Mucosa of stomach (tissue), 1 donor: ENCODE measurements around the gene GPR153.
"Not testable (repeated sequence)": the region's sequence is repeated elsewhere in the genome, so short reads cannot be mapped to it uniquely, and the experiment has no call there.

Source experiments
- H3K27me3 ChIP-seq: one replicate; pipeline ENCODE4 v1.7.0; 2013; ENCODE audit warnings: mild to moderate bottlenecking, low read length; ENCODE audit not compliant: control insufficient read depth, insufficient read depth
- H3K36me3 ChIP-seq: one replicate; pipeline ENCODE4 v1.7.0; 2013; ENCODE audit warnings: low read length; ENCODE audit not compliant: control insufficient read depth, insufficient read depth
- H3K4me1 ChIP-seq: one replicate; pipeline ENCODE4 v1.7.0; 2013; ENCODE audit warnings: mild to moderate bottlenecking, low read length; ENCODE audit not compliant: control insufficient read depth, insufficient read depth
- H3K4me3 ChIP-seq: one replicate; pipeline ENCODE4 v1.7.0; 2013; ENCODE audit warnings: low read length
- H3K9ac ChIP-seq: one replicate; pipeline ENCODE4 v1.7.0; 2013; ENCODE audit warnings: mild to moderate bottlenecking, low read length, moderate library complexity
- H3K9me3 ChIP-seq: one replicate; pipeline ENCODE4 v1.7.0; 2013; ENCODE audit warnings: mild to moderate bottlenecking, low read length, moderate library complexity; ENCODE audit not compliant: control insufficient read depth
- donor health status: Pancreatic carcinoma.

Gene GPR153

DNA sequence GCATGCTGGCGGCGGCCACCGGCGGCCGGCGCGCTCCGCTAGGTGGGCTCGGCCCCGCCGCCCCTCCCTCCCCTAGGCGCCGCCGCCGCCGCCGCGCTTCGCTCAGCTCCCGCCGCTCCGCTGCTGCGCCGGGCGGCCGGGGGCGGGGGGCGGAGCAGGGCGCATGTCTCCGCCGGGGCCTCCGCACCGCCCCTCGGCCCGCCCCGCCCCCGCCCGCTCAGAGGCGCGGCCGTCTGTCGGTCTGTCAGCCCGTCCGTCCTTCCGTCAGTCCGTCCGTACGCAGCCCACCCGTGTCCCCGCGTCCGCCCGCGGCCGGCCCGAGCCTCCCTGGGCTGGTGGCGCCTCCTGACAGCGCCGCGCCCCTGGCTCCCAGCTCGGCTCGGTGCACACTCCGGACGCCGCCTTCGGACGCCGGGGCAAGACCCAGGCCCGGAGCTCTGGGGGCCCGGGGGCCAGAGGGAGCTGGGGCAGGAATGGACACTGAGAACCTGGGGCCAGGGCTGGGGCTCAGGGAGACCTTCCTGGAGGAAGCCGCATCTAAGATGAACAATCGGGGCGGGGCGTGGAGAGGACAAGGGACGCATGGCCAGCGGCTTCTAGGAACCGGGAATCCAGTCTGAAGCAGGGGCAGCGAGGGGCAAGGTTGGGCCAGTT is at the start of gene GPR153:
Gene GPR153 (minus strand): TSS at position 138 of the 654 bp plus-strand sequence. CDS start 6,193 bp downstream, outside the sequence.
- peaks cover 9% of the 10 kb centered on the region for H3K4me1 ChIP-seq

DNA sequence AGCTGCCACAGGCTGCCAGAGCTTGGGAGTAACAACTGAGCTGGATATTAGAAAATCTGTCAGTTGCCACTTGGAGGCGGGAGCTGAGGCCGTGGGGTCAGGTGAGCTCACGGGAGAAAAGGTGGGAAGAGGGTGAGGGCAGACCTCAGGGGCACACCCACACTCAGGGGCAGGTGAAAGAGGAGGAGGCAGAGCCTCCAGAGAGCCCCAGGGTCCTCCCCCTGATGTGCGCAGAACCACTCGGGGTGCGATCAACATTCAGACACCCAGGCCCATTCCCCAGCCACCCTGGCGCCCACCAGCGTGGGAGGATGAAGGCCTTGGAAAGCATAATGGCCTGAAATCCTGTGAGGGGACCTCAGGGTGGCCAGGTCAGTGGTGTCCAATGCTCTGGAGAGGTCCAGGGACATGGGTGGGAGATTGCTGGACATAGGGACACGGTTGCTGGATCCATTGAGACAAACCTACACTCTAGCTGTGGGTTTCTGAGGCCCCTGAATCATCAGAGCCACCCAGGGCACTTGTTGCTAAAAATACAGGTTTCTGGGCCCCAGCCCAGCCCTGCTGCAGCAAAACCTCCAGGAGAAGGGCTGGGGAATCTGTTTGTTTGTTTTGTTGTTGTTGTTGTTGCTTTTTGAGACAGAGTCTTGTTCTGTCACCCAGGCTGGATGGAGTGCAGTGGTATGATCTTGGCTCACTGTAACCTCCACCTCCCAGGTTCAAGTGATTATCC is 49.4 kb upstream of the GPR153 start:
- Histone ChIP-seq H3K36me3 (no peaks in the 10 kb centered on the region), H3K27me3 (no peaks in the 10 kb centered on the region), H3K4me3 (no peak overlapping the region), H3K9ac (no peak overlapping the region), H3K4me1 (no peaks in the 10 kb centered on the region), H3K9me3 (no peaks in the 10 kb centered on the region)

More for the DNA sequence above, at the start of gene GPR153:
- Histone ChIP-seq H3K4me3 (no peak within 1 kb of the TSS), H3K9me3 (no peaks in the 10 kb centered on the region), H3K27me3 (peaks cover 18% of the 10 kb centered on the region), H3K36me3 (no peaks in the 10 kb centered on the region), H3K9ac (no peak within 1 kb of the TSS)

DNA sequence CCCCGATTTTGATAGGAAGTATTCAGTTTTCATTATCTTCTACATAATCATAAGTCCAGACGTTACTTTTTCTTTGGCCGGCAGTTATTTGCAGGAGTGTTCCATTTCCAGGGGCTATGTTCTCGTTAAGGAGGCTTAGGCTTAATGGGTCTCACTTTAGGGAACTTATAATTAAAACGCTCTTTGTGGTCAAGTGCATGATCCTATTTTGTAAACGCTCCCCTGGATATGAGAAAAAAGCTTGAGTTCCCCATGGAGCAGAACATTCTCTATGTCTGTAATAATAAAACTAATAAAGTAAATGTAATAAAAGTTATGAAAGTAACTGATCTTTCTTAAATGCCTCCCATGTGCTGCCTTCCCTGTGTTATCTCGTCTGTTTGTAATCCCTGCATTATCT is 48.7 kb upstream of the GPR153 start:
- no peaks in the 10 kb centered on the region for H3K9me3 ChIP-seq
- H3K4me3 ChIP-seq = no peak overlapping the region
- no peaks in the 10 kb centered on the region for H3K36me3 ChIP-seq
- no peaks in the 10 kb centered on the region for H3K4me1 ChIP-seq
- H3K27me3 ChIP-seq = no peaks in the 10 kb centered on the region
- H3K9ac ChIP-seq = no peak overlapping the region

DNA sequence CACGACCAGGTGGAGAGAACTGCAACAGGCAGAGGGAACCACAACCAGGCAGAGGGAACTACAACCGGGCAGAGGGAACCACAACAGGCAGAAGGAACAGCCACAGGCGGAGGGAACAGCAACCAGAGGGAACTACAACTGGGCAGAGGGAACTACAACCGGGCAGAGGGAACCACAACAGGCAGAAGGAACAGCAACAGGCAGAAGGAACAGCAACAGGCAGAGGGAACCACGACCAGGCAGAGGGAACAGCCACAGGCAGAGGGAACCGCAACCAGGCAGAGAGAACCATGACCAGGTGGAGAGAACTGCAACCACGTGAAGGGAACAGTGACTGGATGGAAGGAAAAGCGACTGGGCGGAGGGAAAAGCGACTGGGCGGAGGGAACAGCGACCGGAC is 47.6 kb upstream of the GPR153 start:
- Histone ChIP-seq H3K4me3 (no peak overlapping the region), H3K9me3 (no peaks in the 10 kb centered on the region), H3K9ac (no peak overlapping the region), H3K36me3 (no peaks in the 10 kb centered on the region), H3K4me1 (no peaks in the 10 kb centered on the region), H3K27me3 (no peaks in the 10 kb centered on the region)

DNA sequence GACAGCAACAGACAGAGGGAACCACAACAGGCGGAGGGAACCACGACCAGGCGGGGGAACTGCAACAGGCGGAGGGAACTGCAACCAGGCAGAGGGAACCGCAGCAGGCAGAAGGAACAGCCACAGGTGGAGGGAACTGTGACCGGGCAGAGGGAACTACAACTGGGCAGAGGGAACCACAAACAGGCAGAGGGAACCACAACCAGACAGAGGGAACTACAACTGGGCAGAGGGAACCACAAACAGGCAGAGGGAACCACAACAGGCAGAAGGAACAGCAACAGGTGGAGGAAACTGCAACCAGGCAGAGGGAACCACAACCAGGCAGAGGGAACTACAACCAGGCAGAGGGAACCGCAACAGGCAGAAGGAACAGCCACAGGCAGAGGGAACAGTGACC is 46.8 kb upstream of the GPR153 start:
- H3K4me3 ChIP-seq, H3K36me3 ChIP-seq, H3K27me3 ChIP-seq, H3K4me1 ChIP-seq, H3K9me3 ChIP-seq, H3K9ac ChIP-seq: not testable (repeated sequence)

DNA sequence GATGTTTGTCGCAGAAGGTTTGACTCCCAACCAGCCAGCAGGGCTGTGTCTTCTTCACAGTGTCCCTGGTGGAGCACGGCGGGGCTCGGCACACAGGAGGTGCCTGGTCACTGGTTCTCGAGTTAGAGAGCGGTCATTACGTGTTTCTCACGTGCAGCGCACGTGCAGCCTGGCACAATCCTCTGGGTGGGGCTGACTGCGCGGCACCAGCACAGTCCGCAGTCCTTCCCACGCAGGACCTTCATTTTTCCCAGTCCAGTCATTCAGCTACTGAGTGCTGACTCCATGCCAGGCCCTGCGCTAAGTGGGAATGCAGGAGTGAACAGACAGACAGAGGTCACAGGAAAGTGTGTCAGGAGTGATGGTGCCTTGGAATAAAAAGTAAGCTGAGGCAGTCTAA is 46.2 kb upstream of the GPR153 start:
- H3K4me3 ChIP-seq = no peak overlapping the region
- no peaks in the 10 kb centered on the region for H3K9me3 ChIP-seq
- H3K9ac ChIP-seq = no peak overlapping the region
- H3K36me3 ChIP-seq = no peaks in the 10 kb centered on the region
- no peaks in the 10 kb centered on the region for H3K4me1 ChIP-seq
- no peaks in the 10 kb centered on the region for H3K27me3 ChIP-seq

DNA sequence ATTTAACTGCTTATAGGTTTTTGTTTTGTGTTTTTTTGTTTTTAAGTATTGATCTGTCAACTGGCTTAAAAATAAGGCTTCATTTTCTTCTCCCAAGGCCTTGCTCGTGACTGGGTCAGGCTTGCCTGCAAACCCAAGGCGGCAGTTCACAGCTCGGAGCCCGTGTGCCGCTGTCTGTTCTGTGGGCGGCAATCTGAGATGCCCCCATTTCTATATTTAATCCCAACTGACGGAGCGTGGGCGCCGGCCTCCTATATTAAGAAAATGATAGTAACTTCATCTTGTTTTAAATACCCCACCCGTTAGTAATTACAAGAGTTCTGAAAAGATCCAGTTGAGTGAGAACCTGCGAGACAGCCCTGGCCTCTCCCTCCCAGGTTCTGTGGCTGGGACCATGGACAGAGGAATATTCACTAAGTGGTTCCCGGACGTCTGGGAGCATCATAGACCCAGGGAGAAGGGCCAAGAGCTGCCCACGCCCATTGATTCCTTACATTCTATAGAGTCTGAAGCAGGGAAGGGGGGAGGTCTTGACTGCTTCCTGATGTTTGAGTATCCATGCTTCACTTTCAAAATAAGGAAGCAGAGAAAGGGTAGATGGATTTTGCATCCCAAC is 42.6 kb upstream of the GPR153 start:
- Histone ChIP-seq H3K4me3 (no peak overlapping the region), H3K9ac (no peak overlapping the region), H3K9me3 (no peaks in the 10 kb centered on the region), H3K4me1 (peaks cover 26% of the 10 kb centered on the region), H3K36me3 (no peaks in the 10 kb centered on the region), H3K27me3 (no peaks in the 10 kb centered on the region)

DNA sequence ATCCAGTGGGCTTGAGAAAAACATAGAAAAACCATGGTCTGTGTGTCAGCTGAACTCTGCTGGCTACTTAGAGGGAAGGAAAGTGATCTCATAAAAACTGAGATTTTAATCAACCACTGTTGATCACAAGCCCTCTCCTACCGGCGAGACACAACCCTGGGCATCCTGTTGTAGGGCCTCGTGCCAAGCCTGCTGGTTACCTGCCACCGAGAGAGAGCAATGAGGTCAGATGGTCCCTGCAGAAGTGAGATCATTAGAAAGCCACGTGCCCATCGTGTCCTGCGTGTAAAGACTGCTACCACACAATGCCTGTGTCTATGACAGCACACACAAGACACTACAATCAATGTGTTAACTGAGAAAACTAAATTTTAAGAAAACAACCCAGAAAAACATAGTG is 41.7 kb upstream of the GPR153 start:
- H3K36me3 ChIP-seq = no peaks in the 10 kb centered on the region
- H3K27me3 ChIP-seq = no peaks in the 10 kb centered on the region
- H3K9me3 ChIP-seq = no peaks in the 10 kb centered on the region
- peaks cover 26% of the 10 kb centered on the region for H3K4me1 ChIP-seq
- H3K9ac ChIP-seq = no peak overlapping the region
- H3K4me3 ChIP-seq = no peak overlapping the region

DNA sequence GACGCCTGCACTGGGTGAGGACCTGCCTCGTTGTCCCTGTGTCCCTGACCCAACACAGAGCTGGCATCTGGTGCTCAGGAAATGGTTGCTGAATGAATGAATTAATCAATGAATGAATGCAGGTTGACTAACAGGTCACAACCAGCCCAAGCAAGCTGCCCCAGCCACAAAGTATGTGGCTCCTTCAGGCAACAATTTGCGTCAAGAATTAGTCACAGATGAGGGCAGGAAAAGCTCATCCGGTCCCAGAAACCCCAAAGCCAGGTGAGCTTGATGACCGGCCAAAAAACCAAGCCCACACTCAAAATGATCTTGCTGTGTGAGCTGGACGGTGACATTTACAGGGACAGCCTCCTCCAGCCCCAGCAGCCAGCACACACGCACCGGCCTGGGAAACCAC is 40.6 kb upstream of the GPR153 start:
- Histone ChIP-seq H3K27me3 (no peaks in the 10 kb centered on the region), H3K4me3 (no peak overlapping the region), H3K9ac (no peak overlapping the region), H3K9me3 (no peaks in the 10 kb centered on the region), H3K4me1 (peaks cover 26% of the 10 kb centered on the region), H3K36me3 (no peaks in the 10 kb centered on the region)

DNA sequence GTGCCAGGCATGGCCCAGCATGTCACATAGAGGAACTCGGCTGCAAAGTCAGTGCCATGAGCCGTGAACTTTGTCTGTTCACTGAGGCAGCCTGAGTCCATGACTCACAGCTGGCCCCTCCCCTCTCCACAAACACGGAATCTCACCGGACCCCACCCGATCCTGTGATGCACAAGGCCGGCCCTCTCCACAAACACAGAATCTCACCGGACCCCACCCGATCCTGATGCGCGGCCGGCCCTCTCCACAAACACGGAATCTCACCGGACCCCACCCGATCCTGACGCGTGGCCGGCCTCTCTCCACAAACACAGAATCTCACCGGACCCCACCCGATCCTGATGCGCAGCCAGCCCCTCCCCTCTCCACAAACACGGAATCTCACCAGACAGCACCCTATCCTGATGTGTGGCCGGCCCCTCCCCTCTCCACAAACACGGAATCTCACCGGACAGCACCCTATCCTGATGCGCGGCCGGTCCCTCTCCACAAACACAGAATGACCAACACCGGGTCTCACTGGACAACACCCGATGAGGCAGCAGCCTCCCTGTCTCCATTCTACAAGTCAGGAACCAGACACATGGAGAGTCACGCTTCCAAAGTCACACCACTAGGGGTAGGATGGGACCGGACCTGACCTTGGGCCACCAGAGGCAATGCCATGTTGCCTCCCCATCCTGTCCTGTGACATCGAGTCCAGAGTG is 39.6 kb upstream of the GPR153 start:
- Histone ChIP-seq H3K36me3 (no peaks in the 10 kb centered on the region), H3K27me3 (no peaks in the 10 kb centered on the region), H3K9ac (no peak overlapping the region), H3K4me1 (peaks cover 26% of the 10 kb centered on the region), H3K4me3 (no peak overlapping the region), H3K9me3 (no peaks in the 10 kb centered on the region)

DNA sequence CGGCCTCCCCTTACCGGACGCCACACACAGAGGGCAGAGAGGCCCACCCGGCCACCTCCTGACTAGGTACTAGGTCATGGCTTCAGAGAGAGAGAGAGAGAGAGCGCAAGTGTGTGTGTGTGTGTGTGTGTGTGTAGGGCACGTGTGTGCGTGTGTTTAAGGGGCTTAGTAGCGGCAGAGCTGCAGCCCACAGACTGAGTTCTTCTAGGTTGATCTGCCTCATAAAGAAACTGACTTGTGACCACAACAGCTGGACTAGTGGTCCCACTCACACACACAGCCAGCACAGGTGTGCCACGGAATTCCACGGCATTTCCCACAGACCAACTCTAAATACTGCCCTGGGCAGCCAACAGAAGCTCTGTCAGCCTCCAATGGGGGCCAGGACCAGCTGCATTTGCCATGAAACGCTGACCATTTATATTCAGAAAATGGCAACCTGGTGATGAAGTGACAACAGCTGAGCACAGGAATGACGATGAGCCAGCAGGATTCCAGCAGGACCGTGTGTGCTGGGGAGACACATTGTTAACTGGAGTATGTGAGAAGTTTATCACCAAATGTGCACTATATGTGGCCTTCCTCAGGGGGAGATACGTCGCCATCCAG is 38.8 kb upstream of the GPR153 start:
- H3K36me3 ChIP-seq = no peaks in the 10 kb centered on the region
- no peak overlapping the region for H3K4me3 ChIP-seq
- no peaks in the 10 kb centered on the region for H3K9me3 ChIP-seq
- H3K9ac ChIP-seq = no peak overlapping the region
- no peaks in the 10 kb centered on the region for H3K27me3 ChIP-seq
- H3K4me1 ChIP-seq = peaks cover 26% of the 10 kb centered on the region
